HFFc6 (cell line): ENCODE data around the gene ADARB1. TPM values are rescaled to one million over a fixed set of nuclear protein-coding genes. Genes with fewer than 3 reads are reported as not detected.

Source experiments
- DNase-seq: peaks from one replicate; pipeline ENCODE4 v3.0.0-alpha.2; 2018
- H3K27ac Mint-ChIP-seq: 2 replicates; pipeline ENCODE4 v1.8.0; 2020; ENCODE audit warnings: mild to moderate bottlenecking, mixed read lengths
- H3K27me3 Mint-ChIP-seq: 2 replicates; pipeline ENCODE4 v1.8.0; 2021; ENCODE audit warnings: mild to moderate bottlenecking, moderate library complexity, mixed read lengths; ENCODE audit not compliant: insufficient read depth
- H3K36me3 Mint-ChIP-seq: 2 replicates; pipeline ENCODE4 v1.8.0; 2021; ENCODE audit warnings: low read depth, mixed read lengths
- H3K4me1 Mint-ChIP-seq: 2 replicates; pipeline ENCODE4 v1.8.0; 2020; ENCODE audit warnings: low read depth, mixed read lengths
- H3K4me3 Mint-ChIP-seq: 2 replicates; pipeline ENCODE4 v1.8.0; 2020; ENCODE audit warnings: mild to moderate bottlenecking, moderate library complexity, mixed read lengths
- H3K9me3 Mint-ChIP-seq: 2 replicates; pipeline ENCODE4 v1.8.0; 2020; ENCODE audit warnings: mild to moderate bottlenecking, mixed read lengths
- CTCF ChIP-seq: fragments of 200-600 bp; sonication (generic); IDR thresholded peaks from 2 replicates; pipeline ENCODE4 v1.5.0; 2021; ENCODE audit warnings: antibody characterized with exemption, mild to moderate bottlenecking
- total RNA-seq, 6 experiments: library from RNA; stranded (reverse); fragmentation: NEBNext Ultra II Directional; extraction: Animal tissue kit (Norgen Biotek cat#: 25700); gene quantifications; 2 replicates in 1 of 6; 3 replicates in 5 of 6; pipeline ENCODE4 v1.2.3, GENCODE V29; 2021

The ADARB1 gene
- total RNA-seq, 6 experiments from 2014 or later = 1.7 to 3.2 (median 2.2) TPM

- peaks cover 53% of the 10 kb centered on the region for H3K27me3 Mint-ChIP-seq
- H3K9me3 Mint-ChIP-seq = peaks cover 21% of the 10 kb centered on the region
- peaks cover 17% of the 10 kb centered on the region for H3K36me3 Mint-ChIP-seq
- no peak for DNase-seq
- no peak for TF ChIP-seq CTCF
- H3K27ac Mint-ChIP-seq = no peak overlapping the region
- H3K4me1 Mint-ChIP-seq = peaks cover 17% of the 10 kb centered on the region
- H3K4me3 Mint-ChIP-seq = no peak overlapping the region
Observed at GRCh38 chr21:45048026-45048698, 26.2 kb upstream of the ADARB1 start.

- no peak for TF ChIP-seq CTCF
- H3K27ac Mint-ChIP-seq = no peak overlapping the region
- DNase-seq = no peak
- peaks cover 17% of the 10 kb centered on the region for H3K36me3 Mint-ChIP-seq
- peaks cover 17% of the 10 kb centered on the region for H3K4me1 Mint-ChIP-seq
- peaks cover 21% of the 10 kb centered on the region for H3K9me3 Mint-ChIP-seq
- peaks cover 57% of the 10 kb centered on the region for H3K27me3 Mint-ChIP-seq
- no peak overlapping the region for H3K4me3 Mint-ChIP-seq
Observed at GRCh38 chr21:45048968-45049367, 25.4 kb upstream of the ADARB1 start.

- Mint-ChIP-seq H3K4me3 (no peak overlapping the region), H3K9me3 (peaks cover 21% of the 10 kb centered on the region), H3K4me1 (peaks cover 17% of the 10 kb centered on the region), H3K36me3 (peaks cover 17% of the 10 kb centered on the region), H3K27ac (no peak overlapping the region), H3K27me3 (peaks cover 58% of the 10 kb centered on the region)
- no peak for TF ChIP-seq CTCF
- no peak for DNase-seq
Observed at GRCh38 chr21:45049714-45050344, 24.6 kb upstream of the ADARB1 start.

- Mint-ChIP-seq H3K9me3 (peaks cover 21% of the 10 kb centered on the region), H3K4me3 (no peak overlapping the region), H3K27me3 (peaks cover 56% of the 10 kb centered on the region), H3K4me1 (peaks cover 17% of the 10 kb centered on the region), H3K27ac (peak overlapping the region; percentile 1; the same call in 1 of the 2 replicates), H3K36me3 (peaks cover 17% of the 10 kb centered on the region)
- TF ChIP-seq CTCF = no peak
- DNase-seq = no peak
Observed at GRCh38 chr21:45050345-45050796, 24.0 kb upstream of the ADARB1 start.

GRCh38 chr21:45050797-45051489 is 23.4 kb upstream of the ADARB1 start:
- H3K4me1 Mint-ChIP-seq = peaks cover 19% of the 10 kb centered on the region
- no peak overlapping the region; the same call in 1 of the 2 replicates for H3K4me3 Mint-ChIP-seq
- H3K9me3 Mint-ChIP-seq = peaks cover 21% of the 10 kb centered on the region
- peak; percentile 26 for DNase-seq
- peak overlapping the region; percentile 1; the same call in 1 of the 2 replicates for H3K27ac Mint-ChIP-seq
- peaks cover 17% of the 10 kb centered on the region for H3K36me3 Mint-ChIP-seq
- peaks cover 52% of the 10 kb centered on the region for H3K27me3 Mint-ChIP-seq
- TF ChIP-seq CTCF = no peak
